Measurements from ENCODE around the gene NCR2. TPM values are rescaled to one million over a fixed set of nuclear protein-coding genes. Genes with fewer than 3 reads are reported as not detected.

The NCR2 gene
- total and polyA plus RNA-seq, 3 experiments from 2014 or later: not detected

DNA sequence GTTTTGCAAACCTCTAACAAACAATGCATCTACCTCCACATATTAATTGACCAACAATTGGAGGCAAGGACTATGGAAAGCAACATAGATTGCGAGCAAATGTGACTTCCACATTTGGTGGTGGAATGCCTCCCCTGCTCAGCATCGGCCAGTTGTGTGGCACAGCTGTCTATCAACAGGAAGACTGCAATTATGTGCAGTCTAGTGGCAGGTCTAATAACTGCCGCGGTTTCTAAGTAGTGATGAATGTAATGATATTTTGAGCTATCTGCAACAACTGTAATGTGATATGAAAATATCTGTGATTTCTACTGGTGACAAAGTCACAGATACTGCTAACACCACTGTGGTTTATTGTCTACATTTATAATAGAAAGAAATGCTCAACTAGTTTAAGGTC lies 56.8 kb downstream of the NCR2 start:
- no peaks in the 10 kb centered on the region for H3K4me1 Mint-ChIP-seq
- peaks cover 20 to 57% of the 10 kb centered on the region in 2 donors for H3K27me3 Mint-ChIP-seq
- DNase-seq: no peak
- H3K4me3 ChIP-seq (ENCODE audit: low read length): no peak overlapping the region
- no peaks in the 10 kb centered on the region for H3K9me3 ChIP-seq (ENCODE audit: low read length)
- H3K36me3 ChIP-seq (ENCODE audit: insufficient read depth, low read length): no peaks in the 10 kb centered on the region
- ChIA-PET POLR2A (no interaction called here), CTCF (no interaction called here)
- peaks cover 2 to 24% (median 2%) of the 10 kb centered on the region in 3 donors for H3K36me3 Mint-ChIP-seq
- no peak overlapping the region for H3K27ac ChIP-seq (ENCODE audit: low read depth, low read length)
- no peak overlapping the region for H3K27ac Mint-ChIP-seq
- no peak overlapping the region for H3K4me3 Mint-ChIP-seq
- no peaks in the 10 kb centered on the region for H3K27me3 ChIP-seq (ENCODE audit: insufficient read depth, low read length, poor library complexity, severe bottlenecking)
- peaks cover 5 to 26% (median 20%) of the 10 kb centered on the region in 5 donors for H3K9me3 Mint-ChIP-seq
- H3K4me1 ChIP-seq (ENCODE audit: insufficient read depth, low read length): no peaks in the 10 kb centered on the region

DNA sequence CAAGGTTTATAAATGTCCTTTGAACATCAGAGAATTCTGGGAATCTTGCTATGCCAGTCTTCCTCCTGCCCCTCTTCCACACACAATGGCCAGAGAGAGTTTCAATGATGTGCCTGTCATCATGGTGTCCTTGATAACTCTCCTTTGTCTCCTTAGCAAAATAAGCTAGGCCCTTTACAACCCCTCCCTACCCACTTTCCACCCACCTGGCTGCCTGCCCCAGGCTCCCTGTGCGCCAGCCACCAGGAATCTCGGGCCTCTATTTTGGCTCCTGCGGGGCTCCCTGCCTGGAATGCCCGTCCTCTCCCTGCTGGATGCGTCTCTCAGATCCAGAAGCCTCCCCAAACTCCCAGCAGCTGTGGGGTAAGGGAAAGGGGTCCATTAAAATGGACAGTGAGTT lies 60.9 kb downstream of the NCR2 start:
- POLR2A ChIA-PET: no interaction called here
- CTCF ChIA-PET: interaction anchor here (0.5 kb wide), 1 partner anchor 195 kb away, joined by 3 read pairs; no protein-coding TSS in a partner anchor

DNA sequence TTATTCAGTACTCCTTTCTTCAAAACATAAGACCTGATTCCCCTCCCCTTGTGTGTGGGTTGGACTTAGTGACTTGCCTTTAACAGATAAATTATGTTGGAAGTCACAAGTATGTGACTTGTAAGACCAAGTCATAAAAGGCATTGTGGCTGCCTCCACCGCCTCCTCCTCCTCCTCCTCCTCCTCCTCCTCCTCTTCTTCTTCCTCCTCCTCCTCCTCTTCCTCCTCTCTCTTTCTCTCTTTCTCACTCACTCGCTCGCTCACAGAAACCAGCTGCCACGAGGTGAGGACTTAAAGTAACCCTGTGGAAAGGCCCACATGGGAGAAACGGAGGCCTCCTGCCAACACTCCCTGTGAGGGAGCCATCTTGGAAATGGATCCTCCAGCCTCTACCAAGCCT lies 64.0 kb downstream of the NCR2 start:
- Mint-ChIP-seq H3K36me3 (peaks cover 2 to 23% (median 2%) of the 10 kb centered on the region in 3 donors), H3K27ac (no peak overlapping the region), H3K9me3 (peaks cover 9 to 24% (median 17%) of the 10 kb centered on the region in 5 donors), H3K4me3 (no peak overlapping the region), H3K27me3 (peaks cover 29 to 80% of the 10 kb centered on the region in 2 donors), H3K4me1 (no peaks in the 10 kb centered on the region)
- no peak overlapping the region for H3K4me3 ChIP-seq (ENCODE audit: low read length)
- H3K4me1 ChIP-seq (ENCODE audit: insufficient read depth, low read length): no peaks in the 10 kb centered on the region
- no peak for DNase-seq
- H3K27me3 ChIP-seq (ENCODE audit: insufficient read depth, low read length, poor library complexity, severe bottlenecking): no peaks in the 10 kb centered on the region
- no peaks in the 10 kb centered on the region for H3K36me3 ChIP-seq (ENCODE audit: insufficient read depth, low read length)
- no peaks in the 10 kb centered on the region for H3K9me3 ChIP-seq (ENCODE audit: low read length)
- ChIA-PET CTCF (no interaction called here), POLR2A (no interaction called here)
- H3K27ac ChIP-seq (ENCODE audit: low read depth, low read length): no peak overlapping the region

More for the DNA sequence above, 60.9 kb downstream of the NCR2 start:
- H3K36me3 Mint-ChIP-seq: peaks cover 2 to 24% (median 2%) of the 10 kb centered on the region in 3 donors
- no peak overlapping the region for H3K27ac ChIP-seq (ENCODE audit: low read depth, low read length)
- H3K27me3 ChIP-seq (ENCODE audit: insufficient read depth, low read length, poor library complexity, severe bottlenecking): no peaks in the 10 kb centered on the region
- peaks cover 5 to 26% (median 20%) of the 10 kb centered on the region in 5 donors for H3K9me3 Mint-ChIP-seq
- no peaks in the 10 kb centered on the region for H3K36me3 ChIP-seq (ENCODE audit: insufficient read depth, low read length)
- peak overlapping the region in 1 of 8 donors; percentile 32 for H3K27ac Mint-ChIP-seq
- no peak for DNase-seq
- no peaks in the 10 kb centered on the region for H3K4me1 ChIP-seq (ENCODE audit: insufficient read depth, low read length)
- H3K4me3 ChIP-seq (ENCODE audit: low read length): no peak overlapping the region
- H3K9me3 ChIP-seq (ENCODE audit: low read length): no peaks in the 10 kb centered on the region
- H3K27me3 Mint-ChIP-seq: peaks cover 28 to 75% of the 10 kb centered on the region in 2 donors
- no peaks in the 10 kb centered on the region for H3K4me1 Mint-ChIP-seq
- H3K4me3 Mint-ChIP-seq: no peak overlapping the region

Other genes with a start within 250 kb of the NCR2 start
- not detected for gene TREML1, start 181.3 kb upstream of the NCR2 start, total RNA-seq
- gene TREML1, start 181.3 kb upstream of the NCR2 start, polyA plus RNA-seq: not detected
- gene TREM2, start 172.5 kb upstream of the NCR2 start, total RNA-seq: under 1 TPM; 0.44 to 0.73 TPM
- not detected for gene TREM2, start 172.5 kb upstream of the NCR2 start, polyA plus RNA-seq
- gene TREML2, start 134.5 kb upstream of the NCR2 start, total RNA-seq: 1 to 10 TPM in 1 of 2 experiments, under 1 TPM in 1; 0.95 to 1.2 TPM
- gene TREML2, start 134.5 kb upstream of the NCR2 start, polyA plus RNA-seq: 1.4 TPM
- not detected for gene TREML4, start 107.3 kb upstream of the NCR2 start, total RNA-seq
- gene TREML4, start 107.3 kb upstream of the NCR2 start, polyA plus RNA-seq: not detected
- not detected for gene TREM1, start 48.9 kb upstream of the NCR2 start, total RNA-seq
- not detected for gene TREM1, start 48.9 kb upstream of the NCR2 start, polyA plus RNA-seq
- 10 to 100 TPM; 22.2 to 22.3 TPM for gene FOXP4, start 210.8 kb downstream of the NCR2 start, total RNA-seq
- gene FOXP4, start 210.8 kb downstream of the NCR2 start, polyA plus RNA-seq: 1.6 TPM

All from CD8-positive, alpha-beta memory T cell (primary cell).